Nephron (organoid): ENCODE data around the gene ISG20L2.

ENCODE experiments used
- H3K27ac Mint-ChIP-seq, 3 experiments: 2 replicates each; pipeline ENCODE4 v1.8.0; 2020; ENCODE audit warnings: mixed read lengths in 3 of 3, mild to moderate bottlenecking in 2 of 3, moderate library complexity in 1 of 3
- H3K27me3 Mint-ChIP-seq: 2 replicates; pipeline ENCODE4 v1.8.0; 2021; ENCODE audit warnings: low read depth, mild to moderate bottlenecking, moderate library complexity, mixed read lengths
- H3K36me3 Mint-ChIP-seq: 2 replicates; pipeline ENCODE4 v1.8.0; 2020; ENCODE audit warnings: low read depth, mixed read lengths
- H3K4me1 Mint-ChIP-seq: 2 replicates; pipeline ENCODE4 v1.8.0; 2020; ENCODE audit warnings: mixed read lengths
- H3K4me3 Mint-ChIP-seq, 3 experiments: 2 replicates each; pipeline ENCODE4 v1.8.0; 2020; ENCODE audit warnings: mild to moderate bottlenecking in 3 of 3, mixed read lengths in 3 of 3, moderate library complexity in 2 of 3
- H3K9me3 Mint-ChIP-seq: 2 replicates; pipeline ENCODE4 v1.8.0; 2020; ENCODE audit warnings: mixed read lengths
- CTCF ChIP-seq, 3 experiments: fragments of 200-600 bp; sonication (generic); IDR thresholded peaks; one replicate each; pipeline ENCODE4 v1.5.0; 2021; ENCODE audit warnings: antibody characterized with exemption in 3 of 3; ENCODE audit not compliant: unreplicated experiment in 3 of 3

The ISG20L2 gene

GRCh38 chr1:156750711-156751450 is 22.3 kb upstream of the ISG20L2 start:
- peaks cover 3% of the 10 kb centered on the region for H3K36me3 Mint-ChIP-seq
- H3K4me3 Mint-ChIP-seq = peak overlapping the region; percentile 94 to 99 (median 97)
- no peaks in the 10 kb centered on the region for H3K9me3 Mint-ChIP-seq
- no peaks in the 10 kb centered on the region for H3K27me3 Mint-ChIP-seq
- H3K4me1 Mint-ChIP-seq = peaks cover 72% of the 10 kb centered on the region
- H3K27ac Mint-ChIP-seq = peak overlapping the region; percentile 99
- no peak for TF ChIP-seq CTCF (IDR thresholded peaks at IDR 0.05; ENCODE audit: unreplicated experiment in 3 of 3)

- Mint-ChIP-seq H3K4me3 (peak overlapping the region; percentile 94 to 99 (median 97)), H3K9me3 (no peaks in the 10 kb centered on the region), H3K4me1 (peaks cover 74% of the 10 kb centered on the region), H3K27me3 (no peaks in the 10 kb centered on the region), H3K36me3 (peaks cover 8% of the 10 kb centered on the region), H3K27ac (peak overlapping the region; percentile 99)
- TF ChIP-seq CTCF (IDR thresholded peaks at IDR 0.05; ENCODE audit: unreplicated experiment in 3 of 3) = no peak
Measured at GRCh38 chr1:156750191-156750672, 21.7 kb upstream of the ISG20L2 start.

- peak overlapping the region; percentile 99 for H3K27ac Mint-ChIP-seq
- H3K36me3 Mint-ChIP-seq = peaks cover 8% of the 10 kb centered on the region
- no peaks in the 10 kb centered on the region for H3K9me3 Mint-ChIP-seq
- H3K4me1 Mint-ChIP-seq = peaks cover 72% of the 10 kb centered on the region
- H3K27me3 Mint-ChIP-seq = no peaks in the 10 kb centered on the region
- no peak for TF ChIP-seq CTCF (IDR thresholded peaks at IDR 0.05; ENCODE audit: unreplicated experiment in 3 of 3)
- peak overlapping the region; percentile 94 to 99 (median 97) for H3K4me3 Mint-ChIP-seq
Measured at GRCh38 chr1:156749419-156750118, 21.0 kb upstream of the ISG20L2 start.

GRCh38 chr1:156748670-156749418 is 20.3 kb upstream of the ISG20L2 start:
- Mint-ChIP-seq H3K27ac (peak overlapping the region; percentile 99), H3K4me3 (peak overlapping the region; percentile 94 to 99 (median 97)), H3K36me3 (peaks cover 8% of the 10 kb centered on the region), H3K27me3 (no peaks in the 10 kb centered on the region), H3K9me3 (no peaks in the 10 kb centered on the region), H3K4me1 (peaks cover 66% of the 10 kb centered on the region)
- TF ChIP-seq CTCF (IDR thresholded peaks at IDR 0.05; ENCODE audit: unreplicated experiment in 3 of 3) = no peak

GRCh38 chr1:156747742-156748669 is 19.4 kb upstream of the ISG20L2 start:
- H3K36me3 Mint-ChIP-seq = peaks cover 8% of the 10 kb centered on the region
- no peaks in the 10 kb centered on the region for H3K9me3 Mint-ChIP-seq

More at GRCh38 chr1:156747742-156748669, 19.4 kb upstream of the ISG20L2 start:
- Mint-ChIP-seq H3K4me3 (peak overlapping the region; percentile 94 to 99 (median 97)), H3K27ac (peak overlapping the region; percentile 99), H3K27me3 (no peaks in the 10 kb centered on the region), H3K4me1 (peaks cover 65% of the 10 kb centered on the region)
- no peak for TF ChIP-seq CTCF (IDR thresholded peaks at IDR 0.05; ENCODE audit: unreplicated experiment in 3 of 3)
